Parathyroid adenoma (tissue), 2 donors: Measurements from ENCODE around the gene ADCY5.

ENCODE experiments used
- H2AFZ ChIP-seq: fragments of 300-600 bp; sonication (generic); one replicate; pipeline ENCODE4 v1.7.0; 2017; ENCODE audit warnings: antibody characterized with exemption, mild to moderate bottlenecking
- H3K27ac ChIP-seq: fragments of 300-600 bp; sonication (generic); one replicate; pipeline ENCODE4 v1.7.0; 2017
- H3K27me3 ChIP-seq: fragments of 300-600 bp; sonication (generic); one replicate; pipeline ENCODE4 v1.7.0; 2017; ENCODE audit warnings: low read length; ENCODE audit not compliant: control insufficient read depth, insufficient read depth
- H3K36me3 ChIP-seq: fragments of 300-600 bp; sonication (generic); one replicate; pipeline ENCODE4 v1.7.0; 2017; ENCODE audit warnings: low read length; ENCODE audit not compliant: control insufficient read depth, insufficient read depth
- H3K4me1 ChIP-seq: fragments of 300-600 bp; sonication (generic); one replicate; pipeline ENCODE4 v1.7.0; 2017; ENCODE audit warnings: control low read depth
- H3K4me2 ChIP-seq: fragments of 300-600 bp; sonication (generic); one replicate; pipeline ENCODE4 v1.7.0; 2017; ENCODE audit warnings: low read length
- H3K4me3 ChIP-seq: fragments of 300-600 bp; sonication (generic); one replicate; pipeline ENCODE4 v1.7.0; 2017; ENCODE audit warnings: low read depth, low read length
- H3K79me2 ChIP-seq: fragments of 300-600 bp; sonication (generic); one replicate; pipeline ENCODE4 v1.7.0; 2017; ENCODE audit warnings: control low read depth
- H3K9ac ChIP-seq: fragments of 300-600 bp; sonication (generic); one replicate; pipeline ENCODE4 v1.7.0; 2017; ENCODE audit warnings: mild to moderate bottlenecking
- H3K9me3 ChIP-seq: fragments of 300-600 bp; sonication (generic); one replicate; pipeline ENCODE4 v1.7.0; 2017; ENCODE audit warnings: low read length; ENCODE audit not compliant: control insufficient read depth
- CTCF ChIP-seq: fragments of 300-600 bp; sonication (generic); IDR thresholded peaks from one replicate; pipeline ENCODE4 v1.7.0; 2017; ENCODE audit warnings: antibody characterized with exemption, mild to moderate bottlenecking
- donor health status: primary hyperparathyroidism.

Gene ADCY5

GRCh38 chr3:123317716-123318115, 131.2 kb downstream of the ADCY5 start:
- H3K4me2 ChIP-seq: no peak overlapping the region
- H3K27ac ChIP-seq: no peak overlapping the region
- H2AFZ ChIP-seq: no peak overlapping the region
- no peaks in the 10 kb centered on the region for H3K9me3 ChIP-seq
- no peak overlapping the region for H3K4me3 ChIP-seq
- no peaks in the 10 kb centered on the region for H3K27me3 ChIP-seq
- no peaks in the 10 kb centered on the region for H3K79me2 ChIP-seq
- no peak for TF ChIP-seq CTCF
- H3K4me1 ChIP-seq: peaks cover 3% of the 10 kb centered on the region
- H3K36me3 ChIP-seq: no peaks in the 10 kb centered on the region
- no peak overlapping the region for H3K9ac ChIP-seq

- no peak for TF ChIP-seq CTCF
- Histone ChIP-seq H3K4me1 (peaks cover 3% of the 10 kb centered on the region), H2AFZ (peak overlapping the region; percentile 40), H3K27me3 (no peaks in the 10 kb centered on the region), H3K27ac (no peak overlapping the region), H3K79me2 (no peaks in the 10 kb centered on the region), H3K4me3 (no peak overlapping the region), H3K4me2 (no peak overlapping the region), H3K9me3 (no peaks in the 10 kb centered on the region), H3K36me3 (no peaks in the 10 kb centered on the region), H3K9ac (no peak overlapping the region)
These were observed 133.7 kb downstream of the ADCY5 start for GRCh38 chr3:123315271-123315595.

- TF ChIP-seq CTCF: no peak
- Histone ChIP-seq H3K9ac (no peak overlapping the region), H2AFZ (peak overlapping the region; percentile 40), H3K9me3 (no peaks in the 10 kb centered on the region), H3K36me3 (no peaks in the 10 kb centered on the region), H3K27me3 (no peaks in the 10 kb centered on the region), H3K79me2 (no peaks in the 10 kb centered on the region), H3K4me3 (no peak overlapping the region), H3K27ac (no peak overlapping the region), H3K4me2 (no peak overlapping the region), H3K4me1 (peaks cover 3% of the 10 kb centered on the region)
These were observed 134.3 kb downstream of the ADCY5 start for GRCh38 chr3:123314359-123315270.

GRCh38 chr3:123313889-123314288, 135.0 kb downstream of the ADCY5 start:
- no peak overlapping the region for H3K27ac ChIP-seq
- no peak for TF ChIP-seq CTCF

More at GRCh38 chr3:123313889-123314288, 135.0 kb downstream of the ADCY5 start:
- H3K9ac ChIP-seq: no peak overlapping the region
- peak overlapping the region; percentile 40 for H2AFZ ChIP-seq
- no peak overlapping the region for H3K4me3 ChIP-seq
- H3K4me2 ChIP-seq: no peak overlapping the region
- H3K27me3 ChIP-seq: no peaks in the 10 kb centered on the region
- no peaks in the 10 kb centered on the region for H3K79me2 ChIP-seq
- H3K36me3 ChIP-seq: no peaks in the 10 kb centered on the region
- no peaks in the 10 kb centered on the region for H3K9me3 ChIP-seq
- peaks cover 3% of the 10 kb centered on the region for H3K4me1 ChIP-seq
